ENCODE measurements around the gene EEF1AKMT3. TPM values are rescaled to one million over a fixed set of nuclear protein-coding genes. Genes with fewer than 3 reads are reported as not detected.

Gene EEF1AKMT3
- total and polyA plus RNA-seq, 2 of the 4 experiments (the other 2 are of a cell fraction), result 3.2 to 8.1 TPM

GRCh38 chr12:57775044-57775443 is 2.6 kb downstream of the EEF1AKMT3 start:
- Histone ChIP-seq H3K36me3 (ENCODE audit: control insufficient read depth, insufficient read depth, low read length) (peaks cover 2% of the 10 kb centered on the region), H3K56ac (ENCODE audit: extremely low read depth, insufficient read depth, low read length) (no peak overlapping the region), H3K14ac (replicated peaks; ENCODE audit: low read depth, low read length) (no peak overlapping the region), H2AFZ (replicated peaks; ENCODE audit: low read length, poor library complexity) (no peak overlapping the region), H3K9ac (ENCODE audit: low read depth, low read length) (no peak overlapping the region), H3K4me3 (ENCODE audit: insufficient read depth, low read depth, low read length) (no peak overlapping the region), H2BK15ac (ENCODE audit: low read depth, low read length) (no peak overlapping the region), H3K18ac (ENCODE audit: low read depth, low read length) (no peak overlapping the region), H3K79me1 (ENCODE audit: low read depth in 1 of 2, low read length in 2 of 2) (peaks cover 16 to 29% of the 10 kb centered on the region in 2 experiments; a peak in 3 of 4 replicates), H3K4ac (ENCODE audit: low read depth, low read length) (no peak overlapping the region), H4K8ac (ENCODE audit: low read depth in 2 of 2, low read length in 2 of 2) (no peak overlapping the region), H3K27me3 (ENCODE audit: control insufficient read depth, insufficient read depth, low read length) (no peaks in the 10 kb centered on the region), H2AK9ac (replicated peaks; ENCODE audit: low read depth, low read length, poor library complexity) (no peak overlapping the region), H2BK120ac (ENCODE audit: low read depth, low read length) (no peak overlapping the region), H3K9me1 (ENCODE audit: insufficient read depth, low read length) (peaks cover 9% of the 10 kb centered on the region), H3K4me1 (ENCODE audit: control insufficient read depth, insufficient read depth, low read length) (0 out of 2 replicates have a peak, but pooled peaks cover 3% of the 10 kb centered on the region), H4K20me1 (ENCODE audit: insufficient read depth, low read length) (no peaks in the 10 kb centered on the region), H3K4me2 (ENCODE audit: low read depth, low read length) (no peak overlapping the region), H4K5ac (ENCODE audit: low read depth, low read length) (no peak overlapping the region), H2AK5ac (ENCODE audit: low read depth, low read length) (no peak overlapping the region), H2BK5ac (ENCODE audit: low read depth, low read length, poor library complexity, severe bottlenecking) (no peak overlapping the region), H2BK20ac (ENCODE audit: low read depth, low read length) (no peak overlapping the region), H4K91ac (ENCODE audit: insufficient read depth, low read depth, low read length) (no peak overlapping the region), H3K23ac (ENCODE audit: low read depth, low read length) (no peak overlapping the region), H3K9me3 (ENCODE audit: control insufficient read depth, insufficient read depth, low read length) (no peaks in the 10 kb centered on the region), H3K27ac (ENCODE audit: insufficient read depth, low read length) (no peak overlapping the region)
- in situ Hi-C loops (cut with MboI; ENCODE audit: low sequenced_read_pairs) (no loop called here), dilution Hi-C loops (cut with HindIII; ENCODE audit: low sequenced_read_pairs, unreplicated experiment) (no loop called here), intact Hi-C loops (cut with micrococcal nuclease) (no loop called here)
- BruUV-seq (replicated peaks), result no TSS peak
- CTCF ChIA-PET, result interaction anchor here (1.2 kb wide), 1 partner anchor 15 kb away, joined by 3 read pairs; no protein-coding TSS in a partner anchor
- no peak for ATAC-seq (ENCODE audit: low read depth)
- WGBS, 2 experiments (ENCODE audit: extremely low coverage in 2 of 2, insufficient read length in 1 of 2), result no CpG with 5 or more reads among the region's 3 CpGs
- no peak for TF ChIP-seq FOS (IDR thresholded peaks at IDR 0.05; ENCODE audit: low read depth, low read length)
- no peak for TF ChIP-seq MAFK (IDR thresholded peaks at IDR 0.05; ENCODE audit: low read depth, low read length)
- TF ChIP-seq SMC3 (IDR thresholded peaks at IDR 0.05; ENCODE audit: low read depth, low read length), result no peak
- no peak for TF ChIP-seq ELK1 (IDR thresholded peaks at IDR 0.05; ENCODE audit: borderline replicate concordance, low read depth, low read length)
- TF ChIP-seq NFE2L2 (IDR thresholded peaks at IDR 0.05; ENCODE audit: low read depth, low read length), result no peak
- no peak for TF ChIP-seq CEBPB (IDR thresholded peaks at IDR 0.05; ENCODE audit: low read depth, low read length)
- POLR2A ChIA-PET (ENCODE audit: unreplicated experiment), result no interaction called here
- DNase-seq, result no peak
